Hippocampal formation (tissue), 2 donors: ENCODE measurements around the gene RALGPS1.
A peak's percentile ranks its signal among the peaks of the same experiment; 100 is the strongest.

Experiments used
- DNase-seq, 2 donors: peaks; one replicate each; lab custom pipeline; 2025; lab: John Stamatoyannopoulos, UW

Gene RALGPS1

DNA sequence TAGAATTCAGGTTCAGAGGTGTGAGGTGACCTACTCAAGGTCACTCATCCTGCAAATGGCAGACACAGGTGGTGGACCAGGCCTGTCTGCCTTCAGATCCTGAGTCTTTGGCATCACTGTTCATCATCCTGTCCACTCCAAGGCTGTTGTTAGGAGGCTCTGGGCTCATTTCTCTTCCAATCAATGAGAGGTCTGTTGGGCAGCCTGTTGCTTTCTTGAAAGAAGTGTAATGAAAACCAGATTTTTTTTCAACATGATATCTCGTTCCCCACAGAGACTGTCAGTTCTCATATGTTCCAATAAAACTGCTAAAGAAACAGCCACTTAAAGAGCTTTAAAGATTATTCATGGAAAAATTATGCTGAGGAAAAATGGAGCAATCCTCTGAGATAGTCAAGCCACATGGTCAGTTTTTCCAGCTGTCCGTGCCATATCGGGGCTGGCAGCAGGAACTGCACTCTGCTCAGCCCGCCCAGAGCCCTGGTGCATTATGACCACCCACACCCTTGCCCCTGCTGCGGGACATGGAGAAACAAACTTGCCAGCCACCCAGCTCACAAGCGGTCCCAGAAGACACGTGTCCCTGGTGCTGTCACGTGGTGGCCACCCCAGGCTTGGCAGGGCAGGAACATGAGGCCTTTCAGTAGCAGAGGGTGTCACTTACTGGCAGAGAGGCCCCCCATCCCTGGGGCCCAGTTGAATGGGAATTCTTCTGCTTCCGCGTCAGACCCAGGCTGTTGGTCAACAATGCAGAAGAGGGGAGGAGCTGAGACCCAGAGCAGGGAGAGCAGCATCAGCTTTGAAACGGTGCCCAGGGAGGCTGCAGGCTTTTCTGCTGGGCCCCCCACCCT, 271.6 kb downstream of the RALGPS1 start:
- DNase-seq: peak; percentile 78 to 90

DNA sequence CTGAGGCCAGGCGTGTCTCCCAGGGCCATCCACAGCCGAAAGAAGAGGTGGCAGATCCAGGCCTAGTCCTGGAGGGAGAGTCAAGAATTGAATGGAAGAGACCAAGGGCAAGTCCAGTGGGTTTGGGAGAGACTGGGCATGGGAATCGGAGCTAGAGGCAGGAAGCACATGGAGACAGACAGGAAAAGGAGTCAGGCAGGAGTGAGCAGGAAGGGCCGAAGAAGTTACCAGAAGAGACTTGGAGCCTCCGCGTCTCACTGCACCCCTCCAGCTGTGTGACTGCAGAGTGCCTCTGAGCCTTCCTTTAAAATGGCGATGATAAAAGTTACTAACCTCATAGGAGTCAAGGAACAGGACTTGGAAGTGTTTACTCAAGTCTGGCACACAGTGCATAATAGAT, 272.2 kb downstream of the RALGPS1 start:
- no peak for DNase-seq

DNA sequence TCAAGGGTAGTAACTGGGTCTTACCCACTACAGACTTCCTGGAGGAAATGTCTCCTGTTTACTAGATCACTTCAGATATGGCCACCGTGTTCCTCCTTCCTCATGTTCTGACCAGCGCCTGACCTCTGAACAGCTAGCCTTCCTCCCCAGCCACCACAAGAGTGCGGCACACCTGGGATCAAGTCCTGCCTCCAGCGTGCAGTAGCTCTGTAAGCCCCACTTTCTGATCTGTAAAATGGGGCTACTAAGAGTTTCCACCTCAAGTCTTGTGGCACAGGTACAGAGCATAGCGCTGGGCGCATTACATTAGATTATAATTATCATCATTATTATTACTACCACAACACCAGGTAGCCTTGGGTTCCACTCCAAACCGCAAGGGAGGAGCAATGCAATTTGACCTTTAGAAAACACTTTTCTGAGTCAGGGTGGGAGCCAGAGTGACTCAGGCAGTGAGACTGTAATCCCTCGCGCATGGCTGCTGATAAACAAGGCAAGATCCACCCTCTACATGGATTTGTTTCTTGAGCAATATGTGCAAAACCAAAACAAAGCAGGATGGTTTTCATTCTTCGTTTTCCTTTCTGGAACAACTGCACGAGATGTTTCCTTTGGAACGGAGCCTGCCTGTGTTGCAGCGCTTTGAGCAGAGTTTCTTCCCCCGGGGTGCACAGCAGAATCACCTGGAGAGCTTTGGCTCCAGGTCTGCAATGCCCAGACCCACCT, 272.8 kb downstream of the RALGPS1 start:
- no peak for DNase-seq

DNA sequence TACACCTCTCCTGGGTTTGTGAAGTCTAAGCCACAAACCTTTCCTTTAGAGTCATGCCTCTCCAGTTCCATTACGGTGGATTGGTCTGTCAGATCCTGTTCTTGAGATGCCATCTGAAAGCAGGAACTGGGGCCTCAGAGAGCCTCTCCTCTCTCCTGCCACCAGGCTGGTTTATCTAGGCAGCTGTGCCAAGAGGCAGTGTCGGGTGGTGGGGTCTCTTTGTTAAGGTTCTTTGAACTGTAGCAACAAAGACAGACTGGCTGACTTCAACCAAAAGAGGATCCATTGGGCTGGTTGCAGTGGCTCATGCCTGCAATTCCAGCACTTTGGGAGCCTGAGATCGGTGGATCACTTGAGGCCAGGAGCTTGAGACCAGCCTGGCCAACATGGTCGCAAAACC, 273.8 kb downstream of the RALGPS1 start:
- DNase-seq: no peak

DNA sequence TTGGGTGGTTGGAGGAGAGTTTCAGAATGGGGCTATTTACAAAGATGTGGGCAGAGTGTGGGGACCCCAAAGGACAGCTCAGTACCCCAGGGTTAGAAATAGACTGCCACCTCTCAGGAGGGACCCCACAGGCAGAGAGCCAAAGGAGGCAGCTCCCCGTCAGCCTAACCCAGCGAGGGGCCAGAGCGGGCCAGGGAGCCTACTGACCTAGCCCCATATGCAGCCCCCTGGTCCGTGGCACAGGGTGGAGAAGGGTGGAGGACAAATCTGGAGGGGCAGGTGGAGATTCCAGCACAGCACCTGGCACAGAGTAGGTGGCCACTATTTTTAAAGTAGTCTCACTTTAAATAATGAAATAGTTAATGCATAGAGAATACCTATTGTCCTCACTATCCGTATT, 275.0 kb downstream of the RALGPS1 start:
- DNase-seq: no peak

DNA sequence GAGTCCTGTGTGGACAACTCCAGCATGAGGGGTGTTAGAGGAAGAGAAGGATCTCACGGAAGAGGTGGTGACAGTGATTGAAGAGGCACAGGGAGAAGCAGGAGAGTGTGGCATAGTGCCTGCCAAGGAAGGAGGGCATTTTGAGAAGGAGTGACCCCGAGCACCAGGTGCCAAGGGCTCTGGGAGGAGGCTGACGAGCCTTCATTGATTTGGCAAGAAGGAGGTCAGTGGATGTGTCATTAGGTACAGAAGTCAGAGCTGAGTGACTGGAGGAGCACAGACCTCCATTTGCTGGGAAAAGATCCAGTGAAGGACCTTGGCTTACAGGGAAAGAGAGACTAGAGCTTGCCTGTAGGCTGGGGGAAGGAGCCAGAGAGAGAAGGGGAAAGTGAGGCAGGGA, 278.2 kb downstream of the RALGPS1 start:
- DNase-seq: no peak

DNA sequence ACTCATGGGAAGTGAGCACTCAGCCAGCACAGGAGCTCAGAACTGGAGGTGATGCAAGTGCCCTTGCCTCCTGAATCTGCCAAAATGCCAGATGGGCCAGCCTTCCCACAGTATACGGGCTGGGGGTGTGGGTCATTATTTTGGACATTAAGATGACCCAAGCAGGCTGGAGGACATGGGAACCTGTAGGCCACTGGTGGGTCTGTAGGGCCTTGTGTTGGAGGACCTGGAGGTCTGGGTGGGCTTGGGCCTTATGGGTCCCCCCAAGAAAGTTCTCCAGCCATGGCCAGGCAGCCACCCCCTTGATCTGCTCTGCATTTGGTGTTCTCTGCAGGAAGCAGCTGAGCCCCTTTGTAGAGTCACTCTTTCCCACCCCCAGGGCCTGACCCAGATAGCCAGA, 278.9 kb downstream of the RALGPS1 start:
- no peak for DNase-seq

DNA sequence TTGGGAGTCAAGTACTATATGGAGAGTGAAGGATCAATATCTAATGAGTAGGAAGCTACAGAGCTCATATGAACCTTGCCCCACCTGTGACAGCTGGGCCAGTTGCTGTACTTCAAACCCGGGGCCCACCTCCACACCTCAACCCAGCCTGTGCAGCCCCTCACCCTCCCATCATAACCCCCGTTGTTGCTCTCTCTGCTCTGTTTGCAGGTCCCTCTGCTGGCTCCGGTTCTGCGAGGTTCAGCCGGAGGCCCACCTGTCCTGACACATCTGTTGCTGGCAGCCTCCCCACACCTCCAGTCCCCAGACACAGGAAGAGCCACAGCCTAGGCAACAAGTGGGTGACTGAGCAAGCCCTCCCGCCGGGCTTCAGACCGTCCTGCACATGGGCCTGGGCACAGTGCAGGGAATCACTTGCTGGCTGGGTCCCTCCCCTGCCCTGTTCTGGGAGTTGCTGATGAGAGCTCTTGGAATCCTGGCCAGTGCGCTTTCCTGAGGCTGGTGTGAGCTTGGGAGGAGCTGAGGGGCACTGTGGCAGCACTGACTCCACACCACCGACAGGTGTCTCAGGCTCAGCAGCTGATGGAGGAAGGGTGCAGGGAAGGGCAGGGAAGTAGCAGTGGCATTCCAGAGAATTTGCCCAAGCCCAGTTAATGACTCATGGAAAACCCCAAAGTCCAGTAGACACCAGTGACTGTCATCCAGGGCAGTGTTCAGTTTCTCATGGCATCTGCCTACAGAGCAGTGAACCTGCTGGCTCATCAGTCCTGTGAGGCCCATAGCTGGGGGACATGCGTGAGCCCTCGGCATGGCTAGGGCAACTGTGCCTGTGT, 280.5 kb downstream of the RALGPS1 start:
- no peak for DNase-seq

DNA sequence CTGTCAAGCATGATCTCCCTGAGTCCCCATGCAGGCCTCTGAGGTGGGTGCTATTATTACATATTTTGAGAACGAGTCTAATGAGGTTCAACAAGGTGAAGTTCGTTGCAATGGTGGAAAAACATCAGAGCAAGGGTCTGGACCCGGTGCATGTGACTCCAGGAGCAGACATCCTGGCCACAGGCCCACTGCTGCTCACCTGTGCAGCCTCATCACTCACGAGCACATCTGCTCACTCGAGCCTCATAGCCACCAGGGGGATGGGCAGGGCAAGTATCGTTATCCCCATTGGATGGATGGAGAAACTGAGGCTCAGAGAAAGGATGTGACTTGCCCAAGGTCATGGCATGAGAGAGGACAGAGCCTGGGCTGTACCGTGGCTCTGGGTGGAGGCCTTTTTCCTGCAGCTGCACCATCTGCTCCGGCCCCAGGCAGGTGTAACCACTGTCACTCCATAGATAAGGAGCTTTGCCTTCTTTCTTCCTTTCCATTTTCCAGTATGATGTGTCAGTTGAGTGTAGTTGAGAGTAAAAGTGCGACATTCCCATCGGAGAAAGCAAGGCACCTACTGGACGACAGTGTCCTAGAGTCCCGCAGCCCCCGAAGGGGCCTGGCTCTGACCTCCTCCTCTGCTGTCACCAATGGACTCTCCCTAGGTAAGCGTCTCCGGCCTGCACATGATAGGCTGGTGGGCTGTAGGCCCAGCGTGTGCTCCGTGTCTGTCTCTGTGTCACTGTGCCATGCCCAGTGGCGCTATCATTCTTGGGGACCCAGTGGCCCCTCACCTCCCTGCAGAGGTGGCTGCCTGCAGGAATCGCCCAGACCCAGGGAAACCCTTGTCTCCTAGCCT, 281.6 kb downstream of the RALGPS1 start:
- no peak for DNase-seq

DNA sequence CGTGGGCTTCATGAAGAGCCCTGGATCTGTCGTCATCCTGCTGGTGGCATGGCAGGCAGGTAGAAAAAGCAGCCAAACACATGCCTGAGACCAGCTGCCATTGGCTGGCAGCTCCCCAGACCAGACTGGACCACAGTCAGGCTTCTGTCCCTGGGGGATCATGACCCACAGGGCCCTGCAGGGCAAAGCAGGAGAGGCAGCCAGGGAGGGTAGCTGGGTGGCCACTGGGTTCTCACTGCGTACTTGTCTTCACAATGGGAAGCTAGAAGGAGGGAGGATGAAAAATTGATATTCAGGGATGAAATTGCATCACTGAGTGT, 282.2 kb downstream of the RALGPS1 start:
- no peak for DNase-seq

DNA sequence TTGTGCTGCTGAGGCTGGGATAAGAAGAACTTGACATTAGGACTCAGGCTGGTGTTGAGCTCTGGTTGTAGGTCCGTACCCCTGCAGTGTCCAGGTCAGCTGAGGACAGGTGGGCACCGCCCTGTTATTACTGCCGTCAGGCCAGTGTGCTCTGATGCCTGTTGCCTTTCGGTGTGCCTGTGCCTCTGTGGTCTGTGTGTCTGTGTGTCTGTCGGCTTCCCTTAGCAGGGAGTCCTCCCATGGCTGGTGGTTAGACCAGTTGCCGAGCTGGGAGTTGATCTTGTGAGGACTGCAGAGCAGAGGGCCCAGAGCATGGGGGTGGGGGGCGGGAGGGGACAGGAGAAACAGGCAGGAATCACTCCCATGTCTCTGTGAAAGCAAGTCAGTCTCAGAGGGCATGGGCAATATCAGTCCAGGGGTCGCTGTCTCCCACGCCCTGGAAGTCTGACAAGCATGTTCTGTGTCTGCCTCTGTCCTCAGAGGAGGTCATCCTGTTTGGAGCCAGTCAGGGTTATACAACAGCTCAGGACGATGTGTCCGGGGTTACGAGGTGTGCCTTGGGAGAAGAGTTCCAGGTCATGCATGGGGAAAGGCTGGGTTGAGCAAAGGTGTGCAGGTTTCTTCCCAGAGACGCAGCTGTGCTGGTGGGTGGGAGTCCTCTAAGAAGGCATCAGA, 282.7 kb downstream of the RALGPS1 start:
- no peak for DNase-seq

DNA sequence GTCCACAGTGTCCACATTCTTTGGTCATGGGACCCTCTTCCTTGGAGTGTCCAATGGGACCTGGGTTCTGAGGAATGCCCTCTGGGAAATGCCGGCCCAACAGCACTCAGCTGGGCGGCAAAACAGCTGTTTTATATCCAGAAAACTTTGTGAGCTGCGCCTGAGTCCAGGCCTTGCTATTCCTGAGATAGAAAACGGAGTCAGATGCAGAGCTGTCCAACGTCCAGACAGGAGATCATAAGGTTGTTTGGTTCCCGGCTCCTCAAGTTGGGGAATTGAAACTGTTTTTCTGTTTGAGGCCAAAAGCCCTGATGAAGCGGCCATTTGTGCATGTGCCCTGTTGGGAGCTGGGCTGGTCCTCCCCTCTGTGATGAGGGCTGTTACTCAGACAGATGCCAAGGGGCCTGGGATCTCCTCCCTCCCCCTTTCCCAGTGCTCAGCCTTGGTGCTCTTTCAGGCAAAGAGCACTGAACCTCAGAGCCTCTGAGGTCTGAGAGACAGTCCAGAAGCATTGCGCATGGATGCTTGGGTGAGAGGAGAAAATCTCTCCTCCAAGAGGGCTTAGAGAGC, 283.4 kb downstream of the RALGPS1 start:
- DNase-seq: no peak

DNA sequence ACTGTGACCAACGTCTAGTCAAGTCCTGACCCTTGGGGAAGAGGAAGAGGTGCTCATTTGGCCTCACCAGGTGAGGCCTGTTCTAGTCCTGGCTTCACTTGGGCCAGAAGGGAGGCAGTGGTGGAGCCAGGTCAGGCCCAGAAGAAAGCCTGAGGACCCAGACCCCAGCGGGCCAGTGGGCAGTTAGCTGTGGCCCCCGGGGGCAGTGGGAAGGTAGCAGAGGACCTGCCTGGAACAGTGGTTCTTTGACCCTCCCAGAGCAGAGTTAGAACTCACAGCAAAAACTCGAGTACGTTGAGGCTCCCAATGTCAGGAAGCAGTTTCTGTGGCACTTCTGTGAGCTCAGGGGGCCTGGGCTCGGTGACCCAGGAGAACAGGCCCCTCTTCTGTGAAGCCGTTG, 284.0 kb downstream of the RALGPS1 start:
- DNase-seq: no peak

DNA sequence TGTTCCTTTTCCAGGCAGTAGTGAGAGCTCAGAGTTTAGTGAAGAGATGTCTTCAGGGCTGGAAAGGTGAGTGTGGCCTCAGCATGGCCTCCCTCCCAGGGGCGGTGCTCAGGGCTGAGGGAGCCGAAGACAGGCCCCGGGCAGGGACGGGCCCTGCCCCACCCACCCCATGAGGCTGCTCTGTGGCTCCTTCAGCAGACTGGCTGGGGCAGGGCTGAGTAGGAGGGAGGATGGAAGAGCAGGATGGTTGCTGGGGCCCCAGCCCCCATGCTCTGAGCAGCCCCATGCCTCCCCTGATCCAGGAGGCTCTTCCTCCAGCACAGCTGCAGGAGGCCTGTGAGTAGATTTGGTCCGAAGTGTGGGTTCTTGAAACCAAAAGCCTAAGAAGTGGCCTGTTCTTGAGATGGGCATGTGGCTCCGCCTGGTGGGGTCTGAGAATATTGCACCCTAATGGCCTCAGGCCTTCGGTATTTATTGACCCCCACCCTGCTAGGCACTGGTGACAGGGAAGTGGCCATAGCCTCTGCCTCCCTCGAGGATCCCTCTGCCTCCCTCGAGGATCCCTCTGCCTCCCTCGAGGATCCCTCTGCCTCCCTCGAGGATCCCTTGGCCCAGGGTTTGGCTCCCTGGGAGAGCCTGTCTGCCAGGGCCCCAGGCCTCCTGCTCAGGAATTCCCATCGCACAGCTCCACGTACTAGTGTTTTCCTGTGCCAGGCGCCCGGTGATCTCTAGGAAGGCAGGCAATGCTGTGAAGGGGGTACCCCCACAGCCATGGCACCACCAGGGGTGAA, 284.6 kb downstream of the RALGPS1 start:
- DNase-seq: peak; percentile 57 to 59

DNA sequence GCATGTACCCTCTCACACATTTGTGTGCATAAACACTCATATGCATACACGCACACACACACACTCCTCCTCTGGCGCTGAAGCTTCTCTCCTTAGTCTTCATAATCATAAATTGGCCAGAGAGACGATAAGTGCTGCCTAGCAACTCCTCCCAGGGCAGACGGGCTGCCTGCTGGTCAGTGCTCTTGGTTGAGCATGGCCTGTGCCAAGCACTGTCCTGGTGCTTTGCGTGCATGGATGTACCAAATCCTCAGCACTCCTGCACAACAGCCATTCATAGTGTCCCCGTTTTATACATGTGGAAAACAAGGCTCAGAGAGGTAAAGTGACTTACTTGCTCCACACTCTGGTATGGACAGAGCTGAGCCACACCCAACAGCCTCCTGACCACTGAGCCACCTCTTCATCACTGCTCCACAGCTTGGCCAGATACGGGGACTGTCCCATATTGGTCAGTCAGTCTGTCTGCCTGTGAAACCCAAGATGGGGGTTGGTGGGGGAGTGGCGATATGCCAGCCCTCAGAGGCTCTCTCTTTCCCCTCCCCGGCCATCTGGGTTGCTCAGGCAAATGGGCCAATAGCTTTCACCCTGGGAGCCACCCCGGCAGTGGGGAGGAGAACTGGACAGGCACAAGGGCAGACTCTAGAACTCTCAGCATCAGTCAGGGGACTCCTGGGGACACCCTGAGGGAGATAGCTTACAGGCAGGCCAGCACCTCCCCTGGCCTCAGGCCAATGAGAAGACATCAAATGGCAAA, 285.7 kb downstream of the RALGPS1 start:
- DNase-seq: no peak

DNA sequence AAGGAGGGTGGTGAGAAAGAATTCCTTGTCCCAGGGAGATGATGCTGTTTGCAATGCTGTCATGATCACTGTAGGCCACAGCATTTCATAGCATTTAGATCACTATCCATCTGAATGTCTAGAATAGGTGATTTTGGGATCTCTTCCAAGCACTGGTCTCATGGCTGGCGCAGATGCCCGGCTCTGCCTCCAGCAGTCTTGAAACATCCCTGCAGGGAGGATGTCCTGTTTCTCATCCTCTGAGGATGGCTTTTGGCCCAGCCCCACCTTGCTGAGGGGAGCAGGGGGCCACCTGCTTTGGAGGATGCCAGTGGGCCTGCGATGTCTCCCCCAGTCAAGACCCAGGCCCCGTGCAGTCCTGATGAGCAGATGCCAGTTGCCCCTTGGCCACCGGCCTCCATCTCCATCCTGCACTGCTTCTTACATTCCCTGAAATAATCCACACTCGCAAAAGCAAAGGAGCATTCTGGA, 286.5 kb downstream of the RALGPS1 start:
- no peak for DNase-seq

DNA sequence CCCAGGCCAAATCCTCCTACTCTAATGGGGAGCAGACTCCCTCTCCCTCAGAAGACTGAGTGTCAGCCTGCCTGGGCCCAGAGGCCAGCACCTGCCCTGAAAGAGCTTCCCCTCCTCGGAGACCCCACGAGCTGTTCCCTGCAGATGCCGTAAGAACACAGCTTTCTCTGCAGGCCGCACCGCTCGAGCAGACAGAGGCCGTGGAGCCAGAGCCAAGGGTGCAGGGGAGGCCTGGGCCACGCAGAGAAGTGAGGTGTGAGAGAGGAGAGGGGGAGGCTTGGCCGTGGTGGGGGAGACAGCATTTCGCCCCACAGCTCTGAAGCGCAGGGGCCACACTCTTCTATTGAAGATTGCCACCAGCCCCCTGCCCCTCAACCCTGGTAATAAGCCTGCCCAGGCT, 287.1 kb downstream of the RALGPS1 start:
- no peak for DNase-seq

DNA sequence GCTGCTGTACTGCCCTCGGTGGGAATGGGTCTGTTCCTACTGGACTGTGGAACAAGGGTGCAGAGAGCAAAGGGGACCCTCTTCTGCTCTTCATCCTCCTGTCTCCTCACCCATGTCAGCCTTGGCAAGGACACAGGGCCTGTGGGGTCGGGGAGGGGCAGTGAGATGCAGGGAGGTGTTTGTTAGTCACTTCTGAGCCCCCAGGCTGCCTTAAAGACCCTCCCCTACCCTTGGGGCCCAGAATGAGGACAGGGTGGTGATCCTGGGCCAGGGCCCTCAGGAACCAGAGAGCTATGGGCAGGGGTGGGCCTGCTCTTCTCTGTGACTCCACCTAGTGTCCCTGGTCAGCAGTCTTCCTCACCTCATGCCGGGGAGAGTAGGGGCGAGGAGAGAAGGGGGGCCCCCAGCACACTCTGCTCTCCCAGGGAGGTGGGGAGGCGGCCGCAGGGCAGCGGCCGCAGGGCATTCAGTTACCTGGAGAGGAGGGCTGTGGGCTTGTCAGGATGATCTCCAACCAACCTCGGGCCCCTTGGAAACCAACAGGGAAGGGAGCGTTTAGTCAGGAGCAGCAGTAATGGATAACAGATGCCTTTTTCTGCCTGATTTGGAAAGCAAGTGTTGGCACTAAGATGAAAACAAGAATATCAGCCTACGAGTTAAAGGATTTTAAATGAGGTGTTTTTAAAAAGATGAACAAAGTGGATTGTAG, 288.0 kb downstream of the RALGPS1 start:
- DNase-seq: no peak
